ENCODE data around the gene DOC2A. TPM values are rescaled to one million over a fixed set of nuclear protein-coding genes. Genes with fewer than 3 reads are reported as not detected.

DOC2A gene
- total RNA-seq, 1 donor from 2014 or later, result 0.17 TPM

- no peak for TF ChIP-seq CTCF (conservative IDR thresholded peaks at IDR 0.05; ENCODE audit: low read depth, low read length)
- peak; percentile 66 for DNase-seq (ENCODE audit: low read depth)
Measured at GRCh38 chr16:29973384-29974246, 37.2 kb downstream of the DOC2A start, which contains the start of gene TAOK2. TAOK2 (plus strand) TSS chr16:29973868; CDS start chr16:29977773, 3,905 bp downstream.

GRCh38 chr16:29972992-29973383, 37.8 kb downstream of the DOC2A start:
- no peak for DNase-seq (ENCODE audit: low read depth)
- H3K4me3 ChIP-seq (ENCODE audit: low read depth, low read length), result no peak overlapping the region
- no peak for TF ChIP-seq CTCF (conservative IDR thresholded peaks at IDR 0.05; ENCODE audit: low read depth, low read length)

More at GRCh38 chr16:29973384-29974246, 37.2 kb downstream of the DOC2A start, which contains the start of gene TAOK2:
- H3K4me3 ChIP-seq (ENCODE audit: low read depth, low read length), result peak within 1 kb of the TSS; percentile 99

DNA sequence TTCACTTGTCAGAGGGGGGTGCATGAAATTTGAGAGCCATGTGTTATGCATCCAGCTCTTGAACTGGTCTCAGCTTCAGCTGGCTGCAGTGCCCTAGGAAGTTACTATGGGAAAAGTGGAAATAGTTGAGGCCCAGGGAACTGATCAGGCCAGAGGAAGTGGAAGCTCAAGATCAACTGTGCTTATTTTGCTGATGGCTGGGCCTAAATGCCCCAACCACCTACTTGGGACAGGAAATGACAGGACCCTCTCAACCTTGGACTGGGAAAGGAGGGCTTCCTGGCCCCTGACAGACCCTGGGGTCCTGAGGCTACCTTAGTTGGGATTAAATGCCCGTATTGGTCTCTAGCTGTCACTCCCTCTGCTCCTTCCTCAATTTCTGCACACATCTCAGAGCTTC, 38.3 kb downstream of the DOC2A start:
- H3K4me3 ChIP-seq (ENCODE audit: low read depth, low read length), result no peak overlapping the region
- no peak for DNase-seq (ENCODE audit: low read depth)
- no peak for TF ChIP-seq CTCF (conservative IDR thresholded peaks at IDR 0.05; ENCODE audit: low read depth, low read length)

GRCh38 chr16:29971304-29971703, 39.5 kb downstream of the DOC2A start:
- H3K4me3 ChIP-seq (ENCODE audit: low read depth, low read length), result no peak overlapping the region
- TF ChIP-seq CTCF (conservative IDR thresholded peaks at IDR 0.05; ENCODE audit: low read depth, low read length), result no peak
- DNase-seq (ENCODE audit: low read depth), result no peak

DNA sequence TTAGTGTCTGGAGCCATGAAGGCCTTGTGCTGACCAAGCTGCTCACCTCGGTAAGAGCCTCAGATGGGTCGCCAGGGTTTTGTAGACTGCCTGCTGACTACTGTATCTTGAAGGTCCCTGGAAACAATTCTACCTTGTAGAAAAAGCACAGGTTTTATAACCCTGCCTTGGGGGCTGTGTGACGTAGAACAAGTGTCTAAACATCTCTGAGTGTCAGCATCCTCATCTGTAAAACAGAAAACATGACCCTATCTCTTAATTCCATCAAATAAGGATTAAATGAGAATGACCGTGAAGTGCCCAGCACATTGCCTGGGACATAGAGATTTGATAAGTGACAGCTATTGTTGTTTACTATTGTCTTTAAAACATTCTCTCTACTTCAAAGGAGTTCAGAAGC, 42.6 kb downstream of the DOC2A start:
- TF ChIP-seq CTCF (conservative IDR thresholded peaks at IDR 0.05; ENCODE audit: low read depth, low read length), result no peak
- no peak overlapping the region for H3K4me3 ChIP-seq (ENCODE audit: low read depth, low read length)
- DNase-seq (ENCODE audit: low read depth), result no peak

DNA sequence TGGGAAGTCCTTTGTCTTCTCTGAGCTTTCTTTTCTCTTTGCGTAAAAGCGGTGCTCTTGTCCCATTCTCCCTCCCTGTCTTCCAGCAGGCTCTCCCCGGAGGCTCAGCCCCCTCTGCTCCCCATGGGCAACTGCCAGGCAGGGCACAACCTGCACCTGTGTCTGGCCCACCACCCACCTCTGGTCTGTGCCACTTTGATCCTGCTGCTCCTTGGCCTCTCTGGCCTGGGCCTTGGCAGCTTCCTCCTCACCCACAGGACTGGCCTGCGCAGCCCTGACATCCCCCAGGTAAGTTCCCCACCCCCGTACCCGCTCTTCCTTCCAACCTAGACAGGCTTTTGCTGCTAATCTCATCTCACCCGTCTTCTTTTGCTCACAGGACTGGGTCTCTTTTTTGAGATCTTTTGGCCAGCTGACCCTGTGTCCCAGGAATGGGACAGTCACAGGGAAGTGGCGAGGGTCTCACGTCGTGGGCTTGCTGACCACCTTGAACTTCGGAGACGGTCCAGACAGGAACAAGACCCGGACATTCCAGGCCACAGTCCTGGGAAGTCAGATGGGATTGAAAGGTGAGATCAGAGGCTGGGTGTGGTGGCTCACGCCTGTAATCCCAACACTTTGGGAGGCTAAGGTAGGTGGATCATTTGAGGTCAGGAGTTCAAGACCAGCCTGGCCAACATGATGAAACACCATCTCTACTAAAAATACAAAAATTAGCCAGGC, 47.6 kb downstream of the DOC2A start:
- no peak for TF ChIP-seq CTCF (conservative IDR thresholded peaks at IDR 0.05; ENCODE audit: low read depth, low read length)
- H3K4me3 ChIP-seq (ENCODE audit: low read depth, low read length), result peak overlapping the region; percentile 64
- no peak for DNase-seq (ENCODE audit: low read depth)

Data from epithelial cell of proximal tubule (primary cell).